ENCODE data around the gene MRPS35. TPM values are rescaled to one million over a fixed set of nuclear protein-coding genes. Genes with fewer than 3 reads are reported as not detected.

Gene MRPS35
- total RNA-seq, 1 experiment from 2014 or later, result 91.7 TPM

DNA sequence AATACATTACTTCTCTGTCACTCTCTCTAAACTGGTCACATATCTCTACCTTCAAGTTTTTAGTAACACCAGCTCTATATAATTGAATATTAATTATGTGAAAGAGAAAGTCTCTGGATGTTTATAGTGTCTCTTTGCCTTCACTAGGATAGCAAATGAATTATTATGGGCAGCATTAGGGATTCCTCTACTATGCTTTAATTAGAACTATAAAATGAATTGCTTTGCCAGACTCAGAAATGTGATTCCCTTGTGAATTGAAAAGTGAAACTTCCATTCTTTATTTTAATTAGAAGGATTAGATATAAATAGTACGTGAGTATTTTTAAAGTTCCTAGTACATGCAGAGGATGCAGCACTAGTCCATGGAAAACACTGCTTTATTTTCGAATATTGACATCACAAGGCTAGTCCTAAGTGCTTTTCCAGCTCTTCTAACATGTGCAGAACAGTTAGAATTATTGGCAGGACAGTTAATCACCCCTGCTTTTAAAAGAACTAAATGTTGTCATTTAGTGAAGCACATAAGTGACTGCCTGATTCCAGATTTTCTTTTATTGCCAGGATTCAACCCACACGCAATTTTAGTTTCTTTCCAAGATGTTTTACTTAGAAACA, 37.4 kb upstream of the MRPS35 start:
- CTCF ChIA-PET, result no interaction called here
- H3K9me2 ChIP-seq (ENCODE audit: insufficient read depth), result no peaks in the 10 kb centered on the region
- intact Hi-C loops (cut with micrococcal nuclease; ENCODE audit: unreplicated experiment), result no loop called here
- H2AFZ ChIP-seq, result no peak overlapping the region
- no peak for DNase-seq
- no peaks in the 10 kb centered on the region for H3K4me1 ChIP-seq (replicated peaks; ENCODE audit: insufficient read depth)
- H3K27ac ChIP-seq, result no peak overlapping the region
- BruUV-seq (replicated peaks), result no TSS peak
- no peaks in the 10 kb centered on the region for H3K9me3 ChIP-seq (ENCODE audit: insufficient read depth, low read depth)
- H3F3A ChIP-seq (ENCODE audit: insufficient read depth, low read depth), result no peaks in the 10 kb centered on the region
- POLR2A ChIA-PET (ENCODE audit: unreplicated experiment), result no interaction called here
- H3K36me3 ChIP-seq (ENCODE audit: low read depth), result peaks cover 5% of the 10 kb centered on the region; the same call in 1 of the 2 replicates
- H3K4me3 ChIP-seq, result no peak overlapping the region
- TF ChIP-seq, protein P1, sequence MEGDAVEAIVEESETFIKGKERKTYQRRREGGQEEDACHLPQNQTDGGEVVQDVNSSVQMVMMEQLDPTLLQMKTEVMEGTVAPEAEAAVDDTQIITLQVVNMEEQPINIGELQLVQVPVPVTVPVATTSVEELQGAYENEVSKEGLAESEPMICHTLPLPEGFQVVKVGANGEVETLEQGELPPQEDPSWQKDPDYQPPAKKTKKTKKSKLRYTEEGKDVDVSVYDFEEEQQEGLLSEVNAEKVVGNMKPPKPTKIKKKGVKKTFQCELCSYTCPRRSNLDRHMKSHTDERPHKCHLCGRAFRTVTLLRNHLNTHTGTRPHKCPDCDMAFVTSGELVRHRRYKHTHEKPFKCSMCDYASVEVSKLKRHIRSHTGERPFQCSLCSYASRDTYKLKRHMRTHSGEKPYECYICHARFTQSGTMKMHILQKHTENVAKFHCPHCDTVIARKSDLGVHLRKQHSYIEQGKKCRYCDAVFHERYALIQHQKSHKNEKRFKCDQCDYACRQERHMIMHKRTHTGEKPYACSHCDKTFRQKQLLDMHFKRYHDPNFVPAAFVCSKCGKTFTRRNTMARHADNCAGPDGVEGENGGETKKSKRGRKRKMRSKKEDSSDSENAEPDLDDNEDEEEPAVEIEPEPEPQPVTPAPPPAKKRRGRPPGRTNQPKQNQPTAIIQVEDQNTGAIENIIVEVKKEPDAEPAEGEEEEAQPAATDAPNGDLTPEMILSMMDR (conservative IDR thresholded peaks at IDR 0.05), result no peak
- TF ChIP-seq EZH2 (IDR thresholded peaks at IDR 0.05; ENCODE audit: low read depth), result no peak
- H4K20me1 ChIP-seq (ENCODE audit: insufficient read depth), result no peaks in the 10 kb centered on the region
- H3K27me3 ChIP-seq (ENCODE audit: insufficient read depth, low read depth), result no peaks in the 10 kb centered on the region
- no peaks in the 10 kb centered on the region for H3K79me2 ChIP-seq (ENCODE audit: low read depth)
- no peak overlapping the region for H3K4me2 ChIP-seq

DNA sequence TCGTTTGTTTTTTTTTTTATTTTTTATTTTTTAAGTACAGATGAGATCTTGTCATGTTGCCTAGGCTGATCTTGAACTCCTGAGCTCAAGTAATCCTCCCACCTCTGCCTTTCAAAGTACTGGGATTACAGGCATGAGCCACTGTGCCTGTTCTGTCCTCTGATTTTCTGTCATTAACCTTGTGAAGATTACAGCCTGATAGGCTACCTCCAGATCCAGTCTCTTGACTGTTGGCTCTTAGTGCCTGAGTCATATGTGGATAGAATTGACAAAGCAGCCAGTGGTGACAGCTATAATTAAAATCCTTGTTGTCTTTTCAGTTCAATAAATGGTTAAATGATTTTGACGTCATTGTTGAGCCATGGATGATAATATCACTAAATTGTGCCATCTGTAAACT, 35.6 kb upstream of the MRPS35 start:
- Histone ChIP-seq H3K27me3 (ENCODE audit: insufficient read depth, low read depth) (no peaks in the 10 kb centered on the region), H3F3A (ENCODE audit: insufficient read depth, low read depth) (no peaks in the 10 kb centered on the region), H3K4me1 (replicated peaks; ENCODE audit: insufficient read depth) (no peaks in the 10 kb centered on the region), H3K27ac (no peak overlapping the region), H4K20me1 (ENCODE audit: insufficient read depth) (no peaks in the 10 kb centered on the region), H3K9me3 (ENCODE audit: insufficient read depth, low read depth) (no peaks in the 10 kb centered on the region), H3K4me2 (no peak overlapping the region), H2AFZ (no peak overlapping the region), H3K9me2 (ENCODE audit: insufficient read depth) (no peaks in the 10 kb centered on the region), H3K4me3 (no peak overlapping the region), H3K36me3 (ENCODE audit: low read depth) (0 out of 2 replicates have a peak, but pooled peaks cover 7% of the 10 kb centered on the region), H3K79me2 (ENCODE audit: low read depth) (no peaks in the 10 kb centered on the region)
- POLR2A ChIA-PET (ENCODE audit: unreplicated experiment), result interaction anchor here (0.6 kb wide), 1 partner anchor 66 kb away, joined by 4 read pairs; no protein-coding TSS in a partner anchor
- DNase-seq, result no peak
- intact Hi-C loops (cut with micrococcal nuclease; ENCODE audit: unreplicated experiment), result no loop called here
- CTCF ChIA-PET, result interaction anchor here (0.6 kb wide), 1 partner anchor 197 kb away, joined by 12 read pairs; no protein-coding TSS in a partner anchor
- BruUV-seq (replicated peaks), result no TSS peak
- no peak for TF ChIP-seq EZH2 (IDR thresholded peaks at IDR 0.05; ENCODE audit: low read depth)
- TF ChIP-seq, protein P1 (conservative IDR thresholded peaks at IDR 0.05), result no peak

DNA sequence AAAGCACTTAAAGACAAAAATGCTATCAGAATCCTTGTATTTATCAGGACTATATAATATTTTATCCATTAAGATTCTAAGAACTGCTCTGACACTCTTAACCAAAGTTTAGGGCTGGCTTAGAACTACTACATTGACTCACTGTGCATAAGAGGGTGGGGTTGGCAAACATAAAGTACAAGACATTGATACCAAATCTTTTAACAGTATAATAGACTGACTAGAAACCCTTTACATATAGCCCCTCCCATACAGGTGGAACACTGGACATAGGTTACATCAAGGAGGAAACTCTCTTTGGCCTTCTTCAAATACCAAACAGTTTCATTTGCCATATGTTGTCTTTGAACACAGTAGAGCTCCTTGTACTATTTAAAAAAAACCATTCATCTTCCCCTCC, 30.0 kb upstream of the MRPS35 start:
- Histone ChIP-seq H3K9me3 (ENCODE audit: insufficient read depth, low read depth) (no peaks in the 10 kb centered on the region), H3F3A (ENCODE audit: insufficient read depth, low read depth) (no peaks in the 10 kb centered on the region), H3K27me3 (ENCODE audit: insufficient read depth, low read depth) (no peaks in the 10 kb centered on the region), H3K27ac (no peak overlapping the region), H3K79me2 (ENCODE audit: low read depth) (no peaks in the 10 kb centered on the region), H3K36me3 (ENCODE audit: low read depth) (0 out of 2 replicates have a peak, but pooled peaks cover 8% of the 10 kb centered on the region), H3K9me2 (ENCODE audit: insufficient read depth) (no peaks in the 10 kb centered on the region), H3K4me1 (replicated peaks; ENCODE audit: insufficient read depth) (no peaks in the 10 kb centered on the region; the same call in 1 of the 2 replicates), H3K4me2 (no peak overlapping the region), H2AFZ (no peak overlapping the region), H3K4me3 (no peak overlapping the region), H4K20me1 (ENCODE audit: insufficient read depth) (no peaks in the 10 kb centered on the region)
- intact Hi-C loops (cut with micrococcal nuclease; ENCODE audit: unreplicated experiment), result no loop called here
- TF ChIP-seq EZH2 (IDR thresholded peaks at IDR 0.05; ENCODE audit: low read depth), result no peak
- TF ChIP-seq, protein P1 (conservative IDR thresholded peaks at IDR 0.05), result no peak
- ChIA-PET POLR2A (ENCODE audit: unreplicated experiment) (no interaction called here), CTCF (interaction anchor here (0.6 kb wide), 1 partner anchor 305 kb away, joined by 3 read pairs; no protein-coding TSS in a partner anchor)
- no TSS peak for BruUV-seq (replicated peaks)
- no peak for DNase-seq
